ENCODE measurements around the gene AGBL5. TPM values are rescaled to one million over a fixed set of nuclear protein-coding genes. Genes with fewer than 3 reads are reported as not detected.

Gene AGBL5
- total RNA-seq, 1 experiment from 2014 or later: 40.0 TPM

GRCh38 chr2:27073782-27074181 lies 22.3 kb downstream of the AGBL5 start:
- Histone ChIP-seq H3K9ac (ENCODE audit: low read length) (no peak overlapping the region), H3K79me2 (ENCODE audit: insufficient read depth, low read length) (peaks cover 26% of the 10 kb centered on the region), H3K4me1 (ENCODE audit: control insufficient read depth in 1 of 2, insufficient read depth in 2 of 2, low read length in 2 of 2) (peaks cover 7 to 18% of the 10 kb centered on the region in 2 experiments), H3K4me3 (replicated peaks in 1 of 2; ENCODE audit: low read depth in 1 of 2, low read length in 2 of 2) (no peak overlapping the region), H3K9me3 (ENCODE audit: control insufficient read depth in 1 of 2, insufficient read depth in 1 of 2, low read depth in 1 of 2, low read length in 2 of 2) (no peaks in the 10 kb centered on the region), H2AFZ (ENCODE audit: low read depth, low read length, poor library complexity, severe bottlenecking) (no peak overlapping the region), H3K27ac (ENCODE audit: low read depth, low read length) (no peak overlapping the region), H3K36me3 (ENCODE audit: control insufficient read depth in 1 of 2, insufficient read depth in 2 of 2, low read length in 2 of 2) (peaks cover 5 to 14% of the 10 kb centered on the region in 2 experiments; a peak in 2 of 4 replicates), H3K4me2 (ENCODE audit: low read length) (no peak overlapping the region), H3K27me3 (ENCODE audit: insufficient read depth, low read length) (no peaks in the 10 kb centered on the region), H3K9me2 (ENCODE audit: insufficient read depth) (no peaks in the 10 kb centered on the region), H4K20me1 (ENCODE audit: insufficient read depth) (no peaks in the 10 kb centered on the region)
- intact Hi-C loops (cut with micrococcal nuclease): no loop called here
- ChIA-PET RAD21 (ENCODE audit: low non-redundant PET in 1 of 2, low total read pairs in 2 of 2, uncharacterized antibody in 2 of 2, unreplicated experiment in 2 of 2) (no interaction called here), POLR2A (interaction anchor here (0.8 kb wide), 1 partner anchor 40 kb away, joined by 5 read pairs; no protein-coding TSS in a partner anchor), CTCF (interaction anchor here (0.6 kb wide), 1 partner anchor 229 kb away, joined by 6 read pairs; no protein-coding TSS in a partner anchor)
- DNase-seq (ENCODE audit: low read depth, low spot score) (no peak), ATAC-seq (no peak)
- BruUV-seq (replicated peaks): no TSS peak
- TF ChIP-seq ZBTB33 (IDR thresholded peaks at IDR 0.05; ENCODE audit: extremely low read depth, insufficient replicate concordance, low read length): no peak
- TF ChIP-seq SRF (IDR thresholded peaks at IDR 0.05; ENCODE audit: low read depth): no peak
- TF ChIP-seq TCF7L2 (IDR thresholded peaks at IDR 0.05; ENCODE audit: borderline replicate concordance, extremely low read depth, insufficient read depth, insufficient read length): no peak
- no peak for TF ChIP-seq ATF3 (IDR thresholded peaks at IDR 0.05)
- no peak for TF ChIP-seq CTCF (IDR thresholded peaks at IDR 0.05 in 2 of 3, conservative IDR thresholded peaks at IDR 0.05 in 1 of 3; ENCODE audit: borderline replicate concordance in 1 of 3, insufficient read depth in 1 of 3, low read depth in 2 of 3, low read length in 2 of 3)
- TF ChIP-seq RAD21 (IDR thresholded peaks at IDR 0.05; ENCODE audit: low read depth): no peak
- TF ChIP-seq MAX (IDR thresholded peaks at IDR 0.05): no peak
- TF ChIP-seq ZNF274 (IDR thresholded peaks at IDR 0.05; ENCODE audit: low read depth, low read length): no peak
- no peak for TF ChIP-seq YY1 (IDR thresholded peaks at IDR 0.05; ENCODE audit: extremely low read depth, insufficient replicate concordance, low read depth, low read length)
- TF ChIP-seq CBX3 (IDR thresholded peaks at IDR 0.05; ENCODE audit: low read depth): no peak
- TF ChIP-seq REST (IDR thresholded peaks at IDR 0.05; ENCODE audit: low read depth): no peak
- no peak for TF ChIP-seq SP1 (IDR thresholded peaks at IDR 0.05; ENCODE audit: low read depth)
- TF ChIP-seq CEBPB (IDR thresholded peaks at IDR 0.05; ENCODE audit: low read depth): no peak
- no peak for TF ChIP-seq ELF1 (IDR thresholded peaks at IDR 0.05; ENCODE audit: borderline replicate concordance, low read depth)
- no peak for TF ChIP-seq JUND (IDR thresholded peaks at IDR 0.05)
- no peak for TF ChIP-seq ZFX (IDR thresholded peaks at IDR 0.05)
- TF ChIP-seq POLR2A (IDR thresholded peaks at IDR 0.05; ENCODE audit: borderline replicate concordance, extremely low read depth, insufficient read depth, insufficient read length): no peak
- no peak for TF ChIP-seq SIN3A (IDR thresholded peaks at IDR 0.05; ENCODE audit: low read depth)

Measured in HCT116 (cell line).